Neural progenitor cell (in vitro differentiated cells): ENCODE results near the gene BTN2A1.

ENCODE experiments used
- EZH2 ChIP-seq: fragments of 200-600 bp; sonication (generic); IDR thresholded peaks from 2 replicates; pipeline ENCODE4 v1.6.1; 2017; ENCODE audit warnings: antibody characterized with exemption, mild to moderate bottlenecking, moderate library complexity
- TF ChIP-seq, protein P1 (sequence below): fragments of 200-600 bp; sonication (generic); IDR thresholded peaks from 2 replicates; pipeline ENCODE4 v1.5.1; 2017; ENCODE audit warnings: antibody characterized with exemption, mild to moderate bottlenecking

DNA sequence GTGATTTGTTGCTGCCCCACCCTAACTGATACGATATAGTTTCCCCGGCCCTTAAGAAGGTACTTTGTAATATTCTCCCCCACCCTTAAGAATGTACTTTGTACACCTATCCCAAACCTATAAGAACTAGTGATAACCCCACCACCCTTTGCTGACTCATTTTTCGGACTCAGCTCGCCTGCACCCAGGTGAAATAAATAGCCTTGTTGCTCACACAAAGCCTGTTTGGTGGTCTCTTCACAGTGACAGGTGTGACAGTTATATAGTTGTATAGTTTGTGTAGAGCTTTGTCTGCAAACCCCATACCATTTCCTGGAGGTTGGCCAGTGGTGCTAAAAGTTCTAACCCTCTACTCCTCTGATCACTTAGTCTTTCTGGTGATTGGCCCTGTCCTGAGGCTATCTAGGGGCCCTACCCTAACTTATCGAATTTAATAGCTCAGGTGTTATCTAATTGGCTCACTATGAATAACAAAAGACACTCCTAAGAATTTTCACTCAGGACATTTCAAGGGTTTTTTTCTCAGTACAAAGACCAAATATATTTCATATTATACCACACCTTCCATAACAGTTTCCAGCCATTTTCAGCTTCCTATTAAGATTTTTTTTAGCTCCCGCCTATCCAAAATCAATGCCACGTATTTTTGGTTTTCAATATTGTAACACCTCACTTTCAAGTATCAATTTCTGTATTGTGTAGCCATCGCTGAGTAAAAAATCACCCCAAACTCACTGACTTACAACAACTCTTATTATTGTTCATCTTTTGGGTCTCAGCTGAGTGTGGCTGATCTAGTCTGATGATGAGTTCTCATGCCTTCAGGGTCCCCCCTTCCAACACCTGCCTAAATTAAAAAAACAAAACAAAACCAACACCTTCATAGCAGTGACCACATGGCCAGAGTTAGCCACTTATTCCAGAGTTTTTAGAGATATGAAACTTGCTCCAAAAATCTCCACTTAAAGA, 32.5 kb downstream of the BTN2A1 start:
- TF ChIP-seq, protein P1, sequence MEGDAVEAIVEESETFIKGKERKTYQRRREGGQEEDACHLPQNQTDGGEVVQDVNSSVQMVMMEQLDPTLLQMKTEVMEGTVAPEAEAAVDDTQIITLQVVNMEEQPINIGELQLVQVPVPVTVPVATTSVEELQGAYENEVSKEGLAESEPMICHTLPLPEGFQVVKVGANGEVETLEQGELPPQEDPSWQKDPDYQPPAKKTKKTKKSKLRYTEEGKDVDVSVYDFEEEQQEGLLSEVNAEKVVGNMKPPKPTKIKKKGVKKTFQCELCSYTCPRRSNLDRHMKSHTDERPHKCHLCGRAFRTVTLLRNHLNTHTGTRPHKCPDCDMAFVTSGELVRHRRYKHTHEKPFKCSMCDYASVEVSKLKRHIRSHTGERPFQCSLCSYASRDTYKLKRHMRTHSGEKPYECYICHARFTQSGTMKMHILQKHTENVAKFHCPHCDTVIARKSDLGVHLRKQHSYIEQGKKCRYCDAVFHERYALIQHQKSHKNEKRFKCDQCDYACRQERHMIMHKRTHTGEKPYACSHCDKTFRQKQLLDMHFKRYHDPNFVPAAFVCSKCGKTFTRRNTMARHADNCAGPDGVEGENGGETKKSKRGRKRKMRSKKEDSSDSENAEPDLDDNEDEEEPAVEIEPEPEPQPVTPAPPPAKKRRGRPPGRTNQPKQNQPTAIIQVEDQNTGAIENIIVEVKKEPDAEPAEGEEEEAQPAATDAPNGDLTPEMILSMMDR = no peak
- TF ChIP-seq EZH2 = no peak
